Endothelial cell of umbilical vein (primary cell): ENCODE results near the gene BLNK. TPM values are rescaled to one million over a fixed set of nuclear protein-coding genes. Genes with fewer than 3 reads are reported as not detected.
A peak's percentile ranks its signal among the peaks of the same experiment; 100 is the strongest.

Experiments used
- BruUV-seq: library from RNA; stranded (reverse); fragments of 400-500 nt; replicated peaks from 2 replicates; lab custom pipeline; 2021; lab: Mats Ljungman, UMichigan
- CTCF ChIA-PET: fragments of 300-600, 350-600 bp; sonication (Branson Sonifier 250); formaldehyde crosslinking; loops from one replicate; lab custom pipeline; 2021; ENCODE audit warnings: antibody characterized with exemption, inconsistent platforms; lab: Charles Lee
- POLR2A ChIA-PET: fragments of 300-600, 350-600 bp; sonication (Branson Sonifier 250); formaldehyde crosslinking; loops from one replicate; lab custom pipeline; 2021; ENCODE audit warnings: antibody characterized with exemption, inconsistent platforms; lab: Charles Lee
- DNase-seq: peaks from one replicate; pipeline ENCODE4 v3.0.0-alpha.2; 2011; ENCODE audit warnings: low read depth, low spot score
- FAIRE-seq: peaks from 2 replicates; lab custom pipeline; 2011; peaks lifted over from hg19 to GRCh38; lab: Jason Lieb, UNC
- H2AFZ ChIP-seq: 2 replicates; pipeline ENCODE4 v1.6.0; 2012; ENCODE audit warnings: low read depth, low read length, control low read depth, inconsistent platforms
- H3K27ac ChIP-seq: 2 replicates; pipeline ENCODE4 v1.5.1; 2011; ENCODE audit warnings: low read depth, mild to moderate bottlenecking, control low read depth, low read length, moderate library complexity; ENCODE audit not compliant: insufficient read depth
- H3K27me3 ChIP-seq, 2 experiments: 2 replicates each; pipeline versions ENCODE4 v1.6.0 to v1.6.1; 2011; ENCODE audit warnings: low read length in 2 of 2, mixed read lengths in 1 of 2; ENCODE audit not compliant: control insufficient read depth in 2 of 2, insufficient read depth in 2 of 2
- H3K36me3 ChIP-seq, 2 experiments: 2 replicates in 1 of 2; 3 replicates in 1 of 2; pipeline ENCODE4 v1.5.1; 2011; ENCODE audit warnings: low read length in 2 of 2, mild to moderate bottlenecking in 1 of 2, moderate library complexity in 1 of 2; ENCODE audit not compliant: control insufficient read depth in 2 of 2, insufficient read depth in 2 of 2; ENCODE audit errors: extremely low read depth in 1 of 2
- H3K4me1 ChIP-seq: 3 replicates; pipeline ENCODE4 v1.5.1; 2011; ENCODE audit warnings: mild to moderate bottlenecking, low read length; ENCODE audit not compliant: control insufficient read depth, insufficient read depth; ENCODE audit errors: extremely low read depth
- H3K4me2 ChIP-seq: 2 replicates; pipeline ENCODE4 v1.6.1; 2011; ENCODE audit warnings: low read length, control low read depth, mixed read lengths; ENCODE audit not compliant: insufficient read depth
- H3K4me3 ChIP-seq, 3 experiments: fragments of 200-600 bp in 1 of 3; sonication (generic), shearing (Covaris generic) in 1 of 3; replicated peaks in 1 of 3; 2 replicates each; pipeline ENCODE4 v1.5.1; 2011 to 2016; ENCODE audit warnings: control low read depth in 3 of 3, low read length in 3 of 3, mild to moderate bottlenecking in 2 of 3, inconsistent platforms in 1 of 3, low read depth in 1 of 3, moderate library complexity in 1 of 3; ENCODE audit not compliant: insufficient read depth in 1 of 3
- H3K79me2 ChIP-seq: 2 replicates; pipeline ENCODE4 v1.6.0; 2012; ENCODE audit warnings: low read length, inconsistent platforms; ENCODE audit not compliant: control insufficient read depth, insufficient read depth
- H3K9ac ChIP-seq: replicated peaks from 2 replicates; pipeline ENCODE3; 2011; ENCODE audit warnings: low read length, control low read depth; ENCODE audit not compliant: insufficient read depth; ENCODE audit errors: extremely low read depth
- H3K9me1 ChIP-seq: replicated peaks from 3 replicates; pipeline ENCODE4 v1.6.0; 2011; ENCODE audit warnings: mild to moderate bottlenecking, low read length; ENCODE audit not compliant: control insufficient read depth, insufficient read depth; ENCODE audit errors: extremely low read depth
- H3K9me3 ChIP-seq: replicated peaks from 2 replicates; pipeline ENCODE4 v1.5.1; 2012; ENCODE audit warnings: low read length, inconsistent platforms; ENCODE audit not compliant: control insufficient read depth, insufficient read depth
- H4K20me1 ChIP-seq: replicated peaks from 2 replicates; pipeline ENCODE3; 2011; ENCODE audit warnings: mild to moderate bottlenecking, low read length; ENCODE audit not compliant: control insufficient read depth, insufficient read depth; ENCODE audit errors: extremely low read depth
- EZH2 ChIP-seq: IDR thresholded peaks from 2 replicates; pipeline ENCODE4 v1.6.1; 2012; ENCODE audit warnings: borderline replicate concordance, low read depth, mild to moderate bottlenecking, moderate library complexity, low read length, inconsistent platforms; ENCODE audit not compliant: severe bottlenecking
- GATA2 ChIP-seq: IDR thresholded peaks from 2 replicates; pipeline ENCODE4 v1.7.0; 2011; ENCODE audit warnings: low read depth, mild to moderate bottlenecking, moderate library complexity, mixed read lengths, low read length; ENCODE audit not compliant: insufficient read length, insufficient read depth
- JUN ChIP-seq: IDR thresholded peaks from 2 replicates; pipeline ENCODE4 v1.6.1; 2011; ENCODE audit warnings: borderline replicate concordance, low read depth; ENCODE audit not compliant: insufficient read length, insufficient read depth
- MYC ChIP-seq: IDR thresholded peaks from one replicate; pipeline ENCODE4 v1.6.1; 2011; ENCODE audit warnings: mild to moderate bottlenecking, low read depth, low read length
- POLR2A ChIP-seq: IDR thresholded peaks from 2 replicates; pipeline ENCODE4 v1.6.1; 2012; ENCODE audit warnings: low read depth, mild to moderate bottlenecking, control low read depth, low read length
- dilution Hi-C: fragments of 300-500 bp; cut with MboI; formaldehyde crosslinking; loops from one replicate; pipeline ENCODE4 v1.15.0; 2019; ENCODE audit warnings: low sequenced_read_pairs; ENCODE audit not compliant: extremely low pct_ligation_motif_present
- intact Hi-C: fragments of 100-400 bp; cut with micrococcal nuclease; formaldehyde crosslinking; loops from one replicate; pipeline ENCODE4 v1.10.0; 2022
- polyA plus RNA-seq, 4 experiments: library from polyadenylated mRNA; depleted of rRNA in 3 of 4; stranded (reverse) in 3 of 4; unstranded in 1 of 4; fragments of >200 nt; gene quantifications; 2 replicates each; pipeline versions ENCODE4 v1.2.1 to v1.2.3, GENCODE V29; 2011 to 2012; ENCODE audit warnings: missing spikeins in 1 of 4
- total RNA-seq: library from RNA; stranded (reverse); gene quantifications from 2 replicates; pipeline ENCODE4 v1.2.3, GENCODE V29; 2021
- TF ChIP-seq, protein P1 (sequence below): IDR thresholded peaks from 2 replicates; pipeline ENCODE4 v1.6.1; 2011; ENCODE audit not compliant: insufficient read depth, insufficient read length
- TF ChIP-seq, protein P2 (sequence below), 2 donors: IDR thresholded peaks; 1 replicate in 1 of 2; 2 replicates in 1 of 2; pipeline ENCODE4 v1.5.1; 2011; ENCODE audit warnings: low read length in 2 of 2, mild to moderate bottlenecking in 2 of 2, moderate library complexity in 2 of 2, control low read depth in 1 of 2, inconsistent platforms in 1 of 2, low read depth in 1 of 2; ENCODE audit not compliant: insufficient read depth in 1 of 2; ENCODE audit errors: extremely low read depth in 1 of 2

Gene BLNK
- total and polyA plus RNA-seq, 2 donors (not counting 3 experiments of a cell fraction or from before 2014, with no cell fraction given), result not detected

DNA sequence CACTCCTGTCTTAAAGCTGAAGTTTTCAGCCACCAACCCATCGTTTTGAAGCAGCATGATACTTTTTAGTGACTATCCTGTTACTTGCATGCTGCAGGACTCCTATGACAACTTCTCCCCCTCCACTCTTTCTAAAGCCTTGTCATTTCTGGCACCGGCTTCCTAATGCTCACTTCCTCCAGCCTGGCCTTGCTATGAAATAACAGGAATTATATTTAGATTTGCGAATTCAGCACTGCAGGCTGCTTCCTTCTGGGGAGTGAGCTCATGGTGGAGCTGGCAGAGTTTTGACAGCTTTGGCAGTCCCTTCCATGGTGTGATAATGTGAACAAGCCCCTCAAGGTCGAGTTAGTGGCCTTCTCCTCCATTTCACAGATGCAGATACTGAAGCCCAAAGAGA is 13.4 kb downstream of the BLNK start:
- dilution Hi-C loops, result no loop called here
- BruUV-seq, result no TSS peak

More for the DNA sequence above, 13.4 kb downstream of the BLNK start:
- Histone ChIP-seq H3K4me1 (no peaks in the 10 kb centered on the region), H3K27me3 (no peaks in the 10 kb centered on the region), H3K4me3 (no peak overlapping the region), H3K79me2 (no peaks in the 10 kb centered on the region), H3K4me2 (no peak overlapping the region), H3K36me3 (no peaks in the 10 kb centered on the region), H3K9ac (no peak overlapping the region), H2AFZ (no peak overlapping the region), H3K27ac (no peak overlapping the region), H3K9me3 (no peaks in the 10 kb centered on the region), H4K20me1 (no peaks in the 10 kb centered on the region), H3K9me1 (no peaks in the 10 kb centered on the region)
- peak; percentile 19 for DNase-seq
- intact Hi-C loops, result no loop called here
- ChIA-PET CTCF (interaction anchor here (5.0 kb wide), 1 partner anchor 29 kb away, joined by 27 read pairs; no protein-coding TSS in a partner anchor), POLR2A (no interaction called here)
- no peak for TF ChIP-seq POLR2A
- TF ChIP-seq GATA2, result no peak
- TF ChIP-seq, protein P1, sequence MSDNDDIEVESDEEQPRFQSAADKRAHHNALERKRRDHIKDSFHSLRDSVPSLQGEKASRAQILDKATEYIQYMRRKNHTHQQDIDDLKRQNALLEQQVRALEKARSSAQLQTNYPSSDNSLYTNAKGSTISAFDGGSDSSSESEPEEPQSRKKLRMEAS, result no peak
- no peak for TF ChIP-seq EZH2
- no peak for TF ChIP-seq MYC
- TF ChIP-seq JUN, result no peak
- TF ChIP-seq, protein P2, sequence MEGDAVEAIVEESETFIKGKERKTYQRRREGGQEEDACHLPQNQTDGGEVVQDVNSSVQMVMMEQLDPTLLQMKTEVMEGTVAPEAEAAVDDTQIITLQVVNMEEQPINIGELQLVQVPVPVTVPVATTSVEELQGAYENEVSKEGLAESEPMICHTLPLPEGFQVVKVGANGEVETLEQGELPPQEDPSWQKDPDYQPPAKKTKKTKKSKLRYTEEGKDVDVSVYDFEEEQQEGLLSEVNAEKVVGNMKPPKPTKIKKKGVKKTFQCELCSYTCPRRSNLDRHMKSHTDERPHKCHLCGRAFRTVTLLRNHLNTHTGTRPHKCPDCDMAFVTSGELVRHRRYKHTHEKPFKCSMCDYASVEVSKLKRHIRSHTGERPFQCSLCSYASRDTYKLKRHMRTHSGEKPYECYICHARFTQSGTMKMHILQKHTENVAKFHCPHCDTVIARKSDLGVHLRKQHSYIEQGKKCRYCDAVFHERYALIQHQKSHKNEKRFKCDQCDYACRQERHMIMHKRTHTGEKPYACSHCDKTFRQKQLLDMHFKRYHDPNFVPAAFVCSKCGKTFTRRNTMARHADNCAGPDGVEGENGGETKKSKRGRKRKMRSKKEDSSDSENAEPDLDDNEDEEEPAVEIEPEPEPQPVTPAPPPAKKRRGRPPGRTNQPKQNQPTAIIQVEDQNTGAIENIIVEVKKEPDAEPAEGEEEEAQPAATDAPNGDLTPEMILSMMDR (IDR thresholded peaks at IDR 0.05; ENCODE audit: extremely low read depth in 1 of 2, insufficient read depth in 1 of 2, low read depth in 1 of 2, low read length in 2 of 2), result no peak
- FAIRE-seq, result no peak
